NCI-H748 (cell line): ENCODE measurements around the gene C22orf15.
A peak's percentile ranks its signal among the peaks of the same experiment; 100 is the strongest.

Experiments used
- DNase-seq: peaks from one replicate; lab custom pipeline; 2025; ENCODE audit not compliant: unreplicated experiment; lab: John Stamatoyannopoulos, UW

The C22orf15 gene

DNA sequence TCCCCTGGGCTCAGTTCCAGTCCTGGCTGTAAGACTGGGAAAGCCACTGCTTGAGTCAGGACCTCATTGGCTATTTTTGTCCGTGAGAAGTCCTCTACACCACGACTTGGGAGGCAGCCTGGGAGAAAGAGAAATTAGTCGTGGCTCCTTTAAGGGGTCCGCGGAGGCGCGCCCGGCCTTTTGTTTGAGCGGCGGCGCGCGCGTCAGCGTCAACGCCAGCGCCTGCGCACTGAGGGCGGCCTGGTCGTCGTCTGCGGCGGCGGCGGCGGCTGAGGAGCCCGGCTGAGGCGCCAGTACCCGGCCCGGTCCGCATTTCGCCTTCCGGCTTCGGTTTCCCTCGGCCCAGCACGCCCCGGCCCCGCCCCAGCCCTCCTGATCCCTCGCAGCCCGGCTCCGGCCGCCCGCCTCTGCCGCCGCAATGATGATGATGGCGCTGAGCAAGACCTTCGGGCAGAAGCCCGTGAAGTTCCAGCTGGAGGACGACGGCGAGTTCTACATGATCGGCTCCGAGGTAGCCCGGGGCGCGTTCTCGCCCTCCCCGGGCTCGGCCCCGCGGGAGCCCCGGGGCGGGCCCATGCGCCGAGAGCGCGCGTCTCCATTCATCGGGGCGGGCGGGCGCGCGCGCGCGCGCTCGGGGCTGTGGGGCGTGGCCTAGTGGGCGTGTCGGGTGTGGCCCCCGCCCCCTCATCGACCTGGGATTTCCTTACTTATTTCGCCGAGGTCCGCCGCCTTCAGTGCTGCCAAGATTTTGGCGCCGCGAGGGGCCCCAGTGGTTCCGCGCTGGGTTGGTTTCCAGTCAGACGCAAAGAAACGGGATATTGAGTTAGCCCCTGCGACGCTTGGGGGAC lies 24.2 kb downstream of the C22orf15 start, which contains the start of gene SMARCB1:
SMARCB1 (plus strand) TSS at position 215 of the 848 bp plus-strand sequence; CDS start at position 419, 204 bp downstream.
- peak; percentile 87 for DNase-seq

DNA sequence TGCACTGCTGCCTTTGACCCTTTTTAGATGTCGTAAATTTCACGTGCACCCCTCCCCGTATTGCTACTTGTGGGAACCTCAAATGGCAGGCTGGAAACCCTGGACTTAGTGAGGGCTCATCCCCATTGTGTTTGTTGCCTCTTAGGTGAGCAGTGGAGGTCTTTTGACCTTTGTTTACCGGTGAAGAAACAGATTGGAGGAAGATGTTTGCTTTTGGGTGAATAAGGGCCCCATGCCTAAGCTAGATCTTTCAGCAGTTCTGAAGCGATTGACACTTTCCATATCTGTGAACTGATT lies 24.8 kb downstream of the C22orf15 start:
- DNase-seq, result no peak

DNA sequence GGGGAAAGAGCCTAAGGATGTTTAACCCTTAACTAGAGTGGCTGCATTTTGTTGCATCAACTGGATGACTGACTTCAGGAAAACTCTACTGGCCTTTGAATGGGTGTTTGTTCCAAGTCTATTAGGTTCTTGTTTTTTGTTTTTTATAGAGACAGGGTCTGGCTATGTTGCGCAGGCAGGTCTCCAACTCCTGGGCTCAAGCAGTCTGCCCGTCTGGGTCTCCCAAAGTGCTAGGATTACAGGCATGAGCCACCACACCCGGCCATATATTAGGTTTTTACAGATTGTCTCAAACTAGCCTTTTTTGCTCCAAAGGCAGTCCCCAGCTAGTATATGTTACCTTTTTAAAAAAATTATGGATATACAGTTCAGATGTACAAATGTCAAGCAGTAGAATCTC lies 25.1 kb downstream of the C22orf15 start:
- no peak for DNase-seq

DNA sequence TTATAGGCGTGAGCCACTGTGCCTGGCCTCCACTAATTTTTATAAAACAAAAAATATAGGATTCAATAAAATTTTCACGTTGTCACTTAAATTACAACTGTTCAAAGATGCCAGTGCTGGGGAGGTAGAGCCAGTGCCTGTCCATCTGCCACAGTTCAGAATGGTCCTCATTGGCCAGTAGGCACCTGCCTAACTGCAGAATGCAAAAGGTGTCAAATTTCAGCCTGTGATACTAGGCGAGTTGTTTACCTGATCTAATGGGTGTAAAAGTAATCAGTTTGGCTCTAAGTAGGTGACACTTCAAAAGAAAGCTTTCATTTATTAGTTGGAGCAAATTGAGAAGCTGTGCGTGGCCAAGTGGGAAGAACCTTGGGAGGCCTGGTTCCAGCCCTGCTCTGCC lies 26.3 kb downstream of the C22orf15 start:
- peak; percentile 68 for DNase-seq

DNA sequence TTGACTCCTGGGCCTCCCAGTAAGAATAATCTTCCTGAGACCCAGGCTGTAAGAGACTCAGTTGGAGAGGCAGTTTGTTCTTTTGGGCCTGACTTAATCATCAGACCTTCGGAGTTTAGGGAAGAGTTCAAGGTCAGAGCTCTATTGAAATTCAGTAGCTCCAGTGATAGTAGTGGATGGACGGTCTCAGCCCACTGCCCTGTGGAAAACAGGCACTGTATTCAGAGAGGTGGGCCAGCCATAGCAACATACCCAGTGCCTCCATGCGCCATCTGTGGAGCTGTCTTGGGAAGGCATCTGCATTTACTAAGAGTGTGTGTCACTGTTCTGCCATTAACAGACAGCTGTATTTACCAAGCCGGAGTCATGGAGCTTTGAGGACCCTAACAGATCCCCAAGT lies 26.8 kb downstream of the C22orf15 start:
- DNase-seq, result no peak

DNA sequence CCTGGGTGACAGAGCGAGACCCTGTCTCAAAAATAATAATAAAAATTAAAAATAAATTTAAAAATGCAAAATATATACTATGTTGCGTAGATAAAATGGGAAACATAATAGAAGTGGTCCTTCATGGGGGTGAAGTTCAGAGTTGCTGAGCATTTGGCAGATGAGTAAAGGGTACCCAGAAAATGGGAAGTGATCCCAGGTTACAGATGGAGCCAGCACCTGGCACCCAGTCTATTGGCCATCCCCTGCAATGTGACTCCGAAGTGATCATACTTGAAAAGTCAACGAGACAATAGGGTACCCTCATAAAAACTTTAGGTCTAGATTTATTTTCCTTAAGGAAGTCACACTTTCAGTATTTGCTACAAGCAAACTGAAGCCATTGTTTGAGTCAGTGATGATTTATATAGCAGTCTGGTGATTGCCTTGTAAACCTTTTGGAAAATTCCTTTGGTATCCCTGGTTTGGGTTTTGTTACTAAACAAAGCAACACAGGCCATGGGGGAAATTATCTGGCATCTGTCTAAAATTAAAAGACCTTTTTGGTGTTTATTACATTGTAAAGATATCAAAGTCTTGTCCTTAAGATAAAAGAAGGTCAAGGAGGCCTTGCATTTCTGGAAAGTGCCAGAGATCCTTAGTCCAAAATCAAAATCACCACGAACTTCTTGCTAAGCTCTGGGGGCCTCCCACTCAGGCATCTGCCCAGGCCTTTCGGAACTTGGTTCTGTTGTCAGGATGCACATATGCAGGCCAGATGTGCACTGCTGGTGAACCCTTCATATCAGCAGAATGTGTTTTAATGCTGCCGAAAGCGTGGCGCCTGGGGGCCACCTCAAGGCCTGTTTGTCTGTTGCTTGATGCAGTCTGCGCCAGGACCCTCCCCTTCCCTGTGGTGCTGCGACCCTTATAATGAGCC lies 28.3 kb downstream of the C22orf15 start:
- no peak for DNase-seq

DNA sequence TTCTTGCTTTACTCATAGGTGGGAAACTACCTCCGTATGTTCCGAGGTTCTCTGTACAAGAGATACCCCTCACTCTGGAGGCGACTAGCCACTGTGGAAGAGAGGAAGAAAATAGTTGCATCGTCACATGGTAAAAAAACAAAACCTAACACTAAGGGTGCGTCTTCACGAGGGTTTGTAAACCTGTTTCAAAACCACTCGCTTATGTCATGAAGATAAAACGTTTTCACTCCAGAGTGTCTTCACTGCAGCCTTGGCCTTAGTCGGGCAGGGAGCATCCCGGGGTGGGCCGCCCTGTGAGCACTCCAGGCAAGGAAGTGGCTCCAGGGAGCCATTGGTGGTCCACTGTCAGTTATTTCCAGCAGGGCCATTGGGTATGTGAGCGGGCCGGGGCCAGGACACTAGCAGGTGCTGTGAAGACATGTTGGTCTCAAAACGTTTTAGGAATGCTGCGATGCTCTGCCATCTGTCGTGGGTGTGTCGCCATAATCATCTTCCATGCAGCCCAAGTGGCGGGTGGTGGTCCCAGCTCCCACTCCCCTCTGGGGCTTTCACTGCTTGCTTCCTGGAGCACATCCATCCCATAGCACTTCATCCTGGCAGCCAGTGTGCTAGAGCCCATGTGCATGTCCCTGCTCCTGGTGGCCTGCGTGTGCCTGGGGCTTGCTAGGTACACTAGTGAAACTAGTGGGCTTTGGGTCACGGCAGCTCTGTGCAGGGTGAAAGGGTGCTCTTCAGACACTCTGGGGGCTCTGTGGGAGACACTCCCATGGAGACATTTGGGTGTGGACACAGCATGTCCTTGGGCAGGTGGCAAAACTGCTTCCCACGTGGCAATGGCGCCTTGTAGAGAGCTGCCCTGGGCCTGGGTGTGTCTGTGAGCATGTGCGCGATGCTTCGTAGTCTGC lies 29.2 kb downstream of the C22orf15 start:
- no peak for DNase-seq

DNA sequence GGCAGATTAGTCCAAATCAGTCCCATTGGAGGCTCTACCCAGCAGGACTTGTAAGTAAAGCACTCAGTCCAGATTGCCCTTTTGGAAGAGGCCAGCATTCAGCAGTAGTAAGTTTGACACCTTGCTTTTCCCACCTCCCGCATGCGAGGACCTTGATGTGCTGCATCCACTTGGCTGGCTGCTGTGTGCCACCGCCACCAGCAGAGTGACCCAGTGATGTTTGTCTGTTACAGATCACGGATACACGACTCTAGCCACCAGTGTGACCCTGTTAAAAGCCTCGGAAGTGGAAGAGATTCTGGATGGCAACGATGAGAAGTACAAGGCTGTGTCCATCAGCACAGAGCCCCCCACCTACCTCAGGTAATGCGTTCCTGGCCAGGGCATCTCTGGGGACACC lies 30.5 kb downstream of the C22orf15 start:
- DNase-seq, result no peak

DNA sequence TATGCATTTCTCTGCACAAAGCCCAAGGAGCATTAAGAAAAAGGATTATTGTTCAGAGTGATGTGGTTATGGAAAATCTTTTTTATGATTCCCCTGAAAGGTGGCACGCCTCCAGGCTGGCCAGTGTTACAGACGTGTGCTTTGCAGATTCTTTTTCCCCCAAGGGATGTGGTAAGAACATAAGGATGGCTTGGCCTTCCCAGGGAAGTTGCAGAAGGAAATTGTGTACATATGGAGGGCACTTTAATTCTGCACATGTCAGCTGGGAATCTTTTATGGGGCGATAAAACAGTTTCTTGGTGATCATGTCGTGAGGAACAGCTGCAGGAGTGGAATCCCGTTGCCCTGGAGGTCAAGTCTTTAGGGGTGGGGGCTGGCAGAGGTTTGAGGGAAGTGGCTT lies 33.7 kb downstream of the C22orf15 start:
- DNase-seq, result no peak

DNA sequence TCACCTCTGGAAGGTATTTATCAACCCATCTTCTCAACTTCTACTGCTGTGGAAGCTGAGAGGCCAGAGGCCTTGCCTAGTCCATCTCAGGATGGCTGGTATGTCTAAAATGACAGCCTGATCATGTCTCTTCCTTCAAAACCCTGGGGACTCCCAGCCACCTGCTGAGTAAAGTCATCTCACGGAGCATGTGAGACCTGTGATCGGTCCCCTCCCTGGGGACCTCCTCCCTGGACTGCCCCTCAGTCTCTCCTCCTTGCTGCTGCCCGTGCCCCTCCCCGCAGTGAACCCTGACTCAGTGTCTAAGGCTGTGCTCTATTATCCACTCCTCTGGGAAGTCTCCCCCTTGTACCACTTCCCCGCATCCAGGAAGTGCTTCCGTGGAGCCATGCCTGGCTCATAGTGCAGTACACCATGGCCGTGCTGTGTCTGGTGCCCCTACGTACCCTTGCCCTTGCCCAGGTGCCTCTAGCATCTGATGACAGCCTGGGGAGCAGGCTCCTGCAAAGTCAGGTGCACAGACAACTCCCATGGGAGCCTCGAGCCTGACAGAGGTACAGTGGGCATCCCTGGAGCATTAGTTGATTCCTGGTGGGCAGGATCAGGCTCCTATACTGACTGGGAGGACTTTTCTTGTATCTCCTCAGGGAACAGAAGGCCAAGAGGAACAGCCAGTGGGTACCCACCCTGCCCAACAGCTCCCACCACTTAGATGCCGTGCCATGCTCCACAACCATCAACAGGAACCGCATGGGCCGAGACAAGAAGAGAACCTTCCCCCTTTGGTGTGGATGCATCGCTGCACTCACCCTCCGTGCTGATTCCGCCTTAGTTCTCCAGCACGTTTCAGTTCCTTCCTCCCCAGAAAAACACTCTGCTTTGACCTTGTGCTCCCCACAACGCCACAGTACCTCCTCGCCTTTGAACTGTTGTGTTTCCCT lies 37.8 kb downstream of the C22orf15 start:
- no peak for DNase-seq

DNA sequence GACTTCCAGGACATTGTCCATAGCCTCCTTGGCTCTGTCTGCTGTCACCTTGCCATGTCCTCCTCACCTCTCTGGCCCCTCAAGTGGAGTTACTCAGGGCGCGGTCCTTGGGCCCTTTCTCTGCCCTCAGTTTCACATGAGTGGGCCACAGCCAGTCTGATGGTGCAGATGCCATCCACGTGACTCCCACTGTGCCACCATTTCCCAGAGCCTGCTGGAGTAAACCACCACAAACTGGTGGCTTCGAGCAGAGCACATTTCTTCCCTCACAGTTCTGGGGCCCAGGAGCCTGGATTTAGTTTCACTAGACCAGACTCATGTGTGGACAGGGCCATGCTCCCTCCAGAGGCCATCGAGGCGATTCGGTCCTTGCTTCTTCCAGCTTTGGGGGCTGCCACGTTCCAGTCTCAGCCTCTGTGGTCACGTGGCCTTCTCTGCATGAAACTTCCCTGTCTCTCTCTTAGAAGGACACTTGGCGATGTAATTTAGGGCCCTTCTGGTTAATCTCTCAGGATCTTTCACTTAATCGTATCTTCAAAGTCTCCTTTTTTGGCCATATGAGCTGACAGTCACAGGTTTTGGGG lies 38.5 kb downstream of the C22orf15 start:
- no peak for DNase-seq

DNA sequence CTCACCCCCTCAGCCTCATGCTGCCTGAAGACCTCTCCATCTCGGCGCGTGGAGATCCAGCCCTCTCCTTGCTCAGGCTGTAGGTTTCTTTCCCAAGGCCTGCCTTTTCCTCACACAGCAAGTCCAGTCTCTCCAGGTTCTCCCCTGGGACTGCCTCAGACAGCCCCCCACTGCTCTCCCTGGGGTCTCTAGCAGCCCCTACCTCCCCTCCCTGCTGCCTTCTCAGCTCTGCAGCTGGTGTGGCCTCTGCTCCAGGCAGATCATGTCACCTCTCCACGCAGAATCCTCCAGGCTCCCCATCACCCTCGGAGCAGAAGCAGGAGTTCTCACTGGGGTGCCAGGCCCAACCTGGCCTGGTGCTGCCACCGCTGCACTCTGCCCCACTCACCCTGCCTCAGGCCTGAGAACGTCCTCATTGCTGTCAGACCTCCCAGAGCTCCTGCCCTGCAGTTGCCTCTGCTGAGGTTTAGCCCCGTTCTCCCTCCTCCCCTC lies 39.1 kb downstream of the C22orf15 start:
- no peak for DNase-seq

DNA sequence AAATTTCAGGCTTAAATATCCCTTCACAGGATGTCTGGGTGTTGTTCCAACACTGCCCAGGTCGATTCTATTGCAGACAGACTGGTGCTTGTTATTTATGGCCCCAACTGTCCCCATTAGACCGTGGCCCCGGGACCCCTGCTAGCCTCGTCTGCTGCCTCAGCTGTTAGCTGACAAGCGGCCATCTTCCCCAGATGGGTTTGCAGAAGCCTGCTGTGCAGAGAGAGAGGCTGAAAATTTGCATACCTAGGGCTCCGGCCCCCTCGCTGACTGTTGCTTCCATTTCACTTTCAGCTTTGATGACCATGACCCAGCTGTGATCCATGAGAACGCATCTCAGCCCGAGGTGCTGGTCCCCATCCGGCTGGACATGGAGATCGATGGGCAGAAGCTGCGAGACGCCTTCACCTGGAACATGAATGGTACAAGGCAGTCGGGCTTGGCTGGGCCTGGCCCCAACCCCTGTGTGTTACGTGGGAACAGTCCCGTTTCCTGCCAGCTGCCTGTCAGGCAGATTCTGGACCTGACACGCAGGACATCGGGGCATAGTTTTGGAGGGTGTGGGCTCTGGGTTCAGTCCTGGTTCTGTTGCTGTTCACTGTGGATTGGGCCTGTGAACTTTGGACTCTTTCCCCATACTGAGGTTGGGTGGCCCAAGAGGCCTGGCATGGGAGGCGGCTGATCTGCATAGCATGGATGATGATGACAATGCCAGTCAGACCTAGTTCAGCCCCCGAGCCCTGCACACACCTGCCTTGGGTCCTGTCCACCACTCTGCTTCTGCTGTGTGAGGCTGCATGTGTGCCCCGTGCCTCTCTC lies 40.4 kb downstream of the C22orf15 start:
- no peak for DNase-seq

DNA sequence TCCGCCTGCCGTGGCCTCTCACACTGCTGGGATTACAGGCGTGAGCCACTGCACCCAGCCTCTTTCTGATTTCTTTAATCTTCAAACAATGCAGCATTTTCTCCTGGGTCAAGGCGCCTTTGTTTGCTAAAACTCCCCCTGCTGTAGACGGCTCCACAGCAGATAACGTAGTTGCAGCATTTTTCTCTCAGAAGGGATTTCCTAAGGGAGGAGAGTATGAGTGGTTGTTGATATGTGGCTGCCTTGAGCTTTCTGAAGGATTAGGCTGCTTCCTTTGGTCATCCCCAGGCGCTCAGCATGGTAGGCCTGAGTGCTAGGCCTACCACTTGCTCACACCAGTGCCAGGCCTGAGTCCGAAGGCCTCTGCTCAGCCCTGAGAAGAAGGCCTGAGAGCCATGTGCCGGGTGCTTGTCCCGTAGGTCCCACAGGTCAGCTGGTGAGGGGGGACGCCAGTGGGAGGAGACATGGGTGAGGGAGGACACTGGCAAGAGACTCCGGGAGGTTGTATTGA lies 42.0 kb downstream of the C22orf15 start:
- DNase-seq, result no peak

DNA sequence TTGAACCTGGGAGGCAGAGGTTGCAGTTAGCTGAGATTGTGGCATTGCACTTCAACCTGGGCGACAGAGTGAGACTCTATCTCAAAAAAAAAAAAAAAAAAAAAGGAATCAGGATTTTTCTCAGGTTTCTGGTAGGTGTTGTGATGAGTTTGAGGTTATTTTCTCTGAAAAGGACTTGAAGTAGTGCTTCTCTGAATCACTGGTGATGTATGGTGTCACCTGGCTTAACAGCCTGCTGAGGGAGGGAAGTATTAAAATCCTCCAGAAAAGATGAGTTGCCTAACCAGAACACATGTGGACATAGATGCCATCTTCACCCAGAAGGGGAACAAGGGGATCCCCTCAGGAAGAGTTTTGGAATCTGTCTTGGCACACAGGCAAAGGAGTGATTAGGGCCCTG lies 44.0 kb downstream of the C22orf15 start:
- DNase-seq, result no peak

DNA sequence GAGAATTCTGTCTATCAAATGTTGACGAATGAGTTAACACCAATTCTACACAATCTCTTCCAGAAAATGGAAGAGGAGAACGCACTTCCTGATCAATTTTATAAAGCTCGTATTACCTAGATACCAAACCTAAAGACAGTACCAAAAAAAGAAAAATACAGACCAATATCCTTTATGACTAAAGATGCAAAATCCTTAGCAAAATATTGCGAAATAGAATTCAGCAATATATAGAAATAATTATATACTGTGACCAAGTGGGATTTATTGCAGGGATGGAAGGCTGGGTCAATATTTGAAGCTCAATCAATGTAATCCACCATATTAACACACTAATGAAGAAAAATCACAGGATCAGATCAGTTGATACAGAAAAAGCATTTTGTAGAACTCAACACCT lies 49.6 kb downstream of the C22orf15 start:
- DNase-seq, result no peak
